Ovary (tissue), 9 donors: ENCODE results near the gene TLE4. TPM values are rescaled to one million over a fixed set of nuclear protein-coding genes. Genes with fewer than 3 reads are reported as not detected.

Experiments
- DNase-seq, 5 donors: peaks; one replicate each; pipeline ENCODE4 v3.0.0-alpha.2; 2019 to 2020
- H3K27ac ChIP-seq, 2 donors: fragments of 200-600 bp; one replicate each; pipeline versions ENCODE4 v1.5.1 to v1.8.0; 2019 to 2022
- H3K27me3 ChIP-seq: fragments of 200-600 bp; one replicate; pipeline ENCODE4 v1.8.0; 2022
- H3K36me3 ChIP-seq: fragments of 200-600 bp; sonication (generic); one replicate; pipeline ENCODE4 v1.5.1; 2019
- H3K4me1 ChIP-seq: one replicate; pipeline ENCODE4 v1.8.1; 2013; ENCODE audit warnings: mild to moderate bottlenecking, moderate library complexity; ENCODE audit not compliant: insufficient read depth
- H3K4me3 ChIP-seq: fragments of 200-600 bp; sonication (generic); one replicate; pipeline ENCODE4 v1.5.1; 2017
- H3K9me3 ChIP-seq, 2 donors: fragments of 200-600 bp in 1 of 2; sonication (generic) in 1 of 2; one replicate each; pipeline versions ENCODE4 v1.5.1 to v1.8.1; 2013 to 2019; ENCODE audit warnings: mild to moderate bottlenecking in 1 of 2, moderate library complexity in 1 of 2
- EP300 ChIP-seq: sonication (generic); formaldehyde crosslinking; IDR thresholded peaks from one replicate; pipeline ENCODE4 v1.6.1; 2017; ENCODE audit warnings: antibody characterized with exemption
- POLR2A ChIP-seq: fragments of 450-650 bp; IDR thresholded peaks from one replicate; pipeline ENCODE4 v1.6.1; 2017; ENCODE audit warnings: antibody characterized with exemption, mild to moderate bottlenecking, moderate library complexity
- WGBS, 3 donors: extraction: QIAGEN DNeasy Blood & Tissue Kit in 1 of 3; methylation state at CpG; one replicate each; pipeline versions ENCODE4 v1.1.5 to v1.1.7; 2013 to 2017; 5-methylcytosine and 5-hydroxymethylcytosine counted together
- intact Hi-C, 4 donors: fragments of 100-400 bp; cut with DNase I; formaldehyde crosslinking; loops; one replicate each; pipeline versions ENCODE4 v1.11.0 to v1.15.1; 2022 to 2023
- polyA plus RNA-seq, 2 donors: library from polyadenylated mRNA; stranded (reverse); fragments of 200-250 nt in 1 of 2; fragments of 350-450 nt in 1 of 2; fragmentation: Illumina TruSeq in 1 of 2; extraction: RNeasy Lipid Tissue Mini Kit (QIAGEN cat#74804) in 1 of 2; gene quantifications; one replicate each; pipeline ENCODE4 v1.2.3, GENCODE V29; 2013 to 2014
- total RNA-seq, 7 donors: library from RNA; depleted of rRNA in 2 of 7; stranded (reverse); fragments of >200 nt in 2 of 7; fragmentation: NEBNext Ultra II Directional in 3 of 7; extraction: Animal tissue kit (Norgen Biotek cat#: 25700) in 3 of 7; gene quantifications; one replicate each; pipeline versions ENCODE4 v1.1.0 to v1.2.4, GENCODE V29; 2016 to 2023
- TF ChIP-seq, protein P1 (sequence below), 3 donors: fragments of 450-650 bp in 2 of 3; fragments of 200-600 bp in 1 of 3; IDR thresholded peaks; one replicate each; pipeline versions ENCODE4 v1.5.1 to v1.8.0; 2016 to 2022; ENCODE audit warnings: antibody characterized with exemption in 3 of 3, mild to moderate bottlenecking in 1 of 3
- donor health status: DM: no; HTN: no; CAD: no; lungs with moderate emphysema.
- donor health status: DM: no; HTN: no; CAD: no.
- donor health status: Bipolar disorder and iron deficiency.
- donor health status: DM: yes; HTN: yes; CAD: no.
- donor health status: DM: no; HTN: no; CAD: no.
- donor health status: DM: yes; HTN: yes; CAD: no.

TLE4 gene
- total and polyA plus RNA-seq, 9 donors: 34.6 to 67.5 (median 54.6) TPM

DNA sequence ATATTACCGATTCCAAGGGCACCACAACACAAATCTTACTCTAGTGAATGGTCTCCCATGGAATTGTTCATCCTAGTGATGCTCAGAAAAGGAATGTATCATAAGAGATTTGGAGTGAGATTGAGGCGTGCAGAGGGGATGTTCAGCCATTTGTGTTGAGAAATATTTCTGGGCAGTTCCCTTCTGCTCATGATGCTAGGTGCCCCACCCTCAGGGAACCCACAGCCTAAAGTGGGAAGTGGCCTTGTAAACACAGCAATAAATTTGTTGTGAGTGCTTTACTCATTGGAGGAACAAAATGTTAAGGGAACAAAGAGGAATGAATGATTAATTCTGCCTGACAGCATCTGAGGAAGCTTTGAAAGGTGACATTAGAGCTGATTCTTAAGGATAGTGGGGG, 129.9 kb downstream of the TLE4 start:
- 91 to 97% (median 96%) methylated on average over 2 of the region's 2 CpGs for WGBS, 3 donors
- no peaks in the 10 kb centered on the region for H3K9me3 ChIP-seq
- peaks cover 5% of the 10 kb centered on the region for H3K4me1 ChIP-seq
- H3K36me3 ChIP-seq: no peaks in the 10 kb centered on the region
- H3K4me3 ChIP-seq: no peak overlapping the region
- TF ChIP-seq EP300 (no peak), POLR2A (no peak)
- intact Hi-C loops: no loop called here
- H3K27ac ChIP-seq: no peak overlapping the region
- no peak for DNase-seq
- H3K27me3 ChIP-seq: no peaks in the 10 kb centered on the region

DNA sequence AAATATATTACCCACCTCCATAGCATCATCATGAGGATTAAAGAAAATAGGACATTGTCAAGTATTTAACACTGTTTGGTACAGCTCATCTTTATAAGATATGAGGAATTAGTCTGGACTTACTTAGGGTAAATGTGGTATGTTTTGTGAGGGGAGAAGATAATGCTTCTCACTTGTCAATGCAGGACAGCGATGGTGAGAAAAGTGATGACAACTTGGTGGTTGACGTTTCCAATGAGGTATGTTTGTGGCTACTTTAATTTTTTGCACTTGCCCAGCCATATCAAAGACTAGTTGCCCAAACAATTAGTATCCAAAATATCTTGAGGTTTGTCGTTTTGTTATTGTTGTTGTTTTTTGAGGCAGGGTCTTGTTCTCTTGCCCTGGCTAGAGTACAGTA, 133.9 kb downstream of the TLE4 start:
- Histone ChIP-seq H3K9me3 (no peaks in the 10 kb centered on the region), H3K4me3 (no peak overlapping the region), H3K27ac (no peak overlapping the region), H3K27me3 (no peaks in the 10 kb centered on the region), H3K36me3 (no peaks in the 10 kb centered on the region), H3K4me1 (peaks cover 2% of the 10 kb centered on the region)
- 74 to 89% (median 81%) methylated on average over 3 of the region's 3 CpGs for WGBS, 3 donors
- TF ChIP-seq EP300 (no peak), POLR2A (no peak)
- TF ChIP-seq, protein P1, sequence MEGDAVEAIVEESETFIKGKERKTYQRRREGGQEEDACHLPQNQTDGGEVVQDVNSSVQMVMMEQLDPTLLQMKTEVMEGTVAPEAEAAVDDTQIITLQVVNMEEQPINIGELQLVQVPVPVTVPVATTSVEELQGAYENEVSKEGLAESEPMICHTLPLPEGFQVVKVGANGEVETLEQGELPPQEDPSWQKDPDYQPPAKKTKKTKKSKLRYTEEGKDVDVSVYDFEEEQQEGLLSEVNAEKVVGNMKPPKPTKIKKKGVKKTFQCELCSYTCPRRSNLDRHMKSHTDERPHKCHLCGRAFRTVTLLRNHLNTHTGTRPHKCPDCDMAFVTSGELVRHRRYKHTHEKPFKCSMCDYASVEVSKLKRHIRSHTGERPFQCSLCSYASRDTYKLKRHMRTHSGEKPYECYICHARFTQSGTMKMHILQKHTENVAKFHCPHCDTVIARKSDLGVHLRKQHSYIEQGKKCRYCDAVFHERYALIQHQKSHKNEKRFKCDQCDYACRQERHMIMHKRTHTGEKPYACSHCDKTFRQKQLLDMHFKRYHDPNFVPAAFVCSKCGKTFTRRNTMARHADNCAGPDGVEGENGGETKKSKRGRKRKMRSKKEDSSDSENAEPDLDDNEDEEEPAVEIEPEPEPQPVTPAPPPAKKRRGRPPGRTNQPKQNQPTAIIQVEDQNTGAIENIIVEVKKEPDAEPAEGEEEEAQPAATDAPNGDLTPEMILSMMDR (IDR thresholded peaks at IDR 0.05): no peak
- intact Hi-C loops: no loop called here
- no peak for DNase-seq

DNA sequence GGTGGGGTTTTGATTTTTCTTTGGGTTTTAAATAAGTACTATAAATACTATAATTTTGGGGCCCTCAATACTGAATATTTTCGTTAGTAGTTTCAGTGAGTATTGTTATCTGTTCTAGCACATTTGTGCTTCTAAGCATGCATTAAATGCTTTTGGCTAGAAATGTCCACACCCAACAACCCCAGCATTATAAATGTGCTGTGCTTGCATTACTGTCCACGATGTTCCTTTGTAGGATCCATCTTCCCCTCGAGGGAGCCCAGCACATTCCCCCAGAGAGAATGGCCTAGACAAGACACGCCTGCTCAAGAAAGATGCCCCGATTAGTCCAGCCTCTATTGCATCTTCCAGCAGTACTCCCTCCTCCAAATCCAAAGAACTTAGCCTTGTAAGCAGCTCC, 134.7 kb downstream of the TLE4 start:
- intact Hi-C loops: no loop called here
- 90 to 94% (median 93%) methylated on average over 5 of the region's 5 CpGs for WGBS, 3 donors
- no peaks in the 10 kb centered on the region for H3K4me1 ChIP-seq
- H3K9me3 ChIP-seq: no peaks in the 10 kb centered on the region
- H3K27me3 ChIP-seq: no peaks in the 10 kb centered on the region
- no peak overlapping the region for H3K27ac ChIP-seq
- no peaks in the 10 kb centered on the region for H3K36me3 ChIP-seq
- TF ChIP-seq POLR2A (no peak), EP300 (no peak)
- TF ChIP-seq, protein P1 (IDR thresholded peaks at IDR 0.05): no peak
- H3K4me3 ChIP-seq: no peak overlapping the region
- DNase-seq: no peak

DNA sequence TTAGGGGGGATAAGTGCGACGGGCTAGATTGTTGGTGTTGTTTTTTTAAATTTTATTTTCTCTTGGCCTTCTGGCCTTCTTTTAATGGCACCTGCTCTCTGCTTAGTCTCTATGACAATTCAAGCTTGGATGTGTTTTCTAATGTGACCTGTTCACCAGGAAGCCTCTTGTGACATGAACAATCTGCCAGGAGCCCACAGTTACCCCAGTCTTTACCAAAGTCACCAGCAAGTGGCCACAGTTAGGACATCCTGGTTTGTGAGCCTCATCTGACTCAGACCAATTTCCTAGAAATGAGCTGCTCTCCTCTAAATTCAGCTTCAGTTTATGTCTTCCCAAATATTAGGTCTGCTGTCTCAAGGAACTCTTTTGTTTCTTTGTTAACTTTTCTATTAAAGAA, 135.8 kb downstream of the TLE4 start:
- H3K27ac ChIP-seq: no peak overlapping the region
- no peaks in the 10 kb centered on the region for H3K4me1 ChIP-seq
- intact Hi-C loops: no loop called here
- no peak overlapping the region for H3K4me3 ChIP-seq
- no peak for DNase-seq
- no peaks in the 10 kb centered on the region for H3K9me3 ChIP-seq
- no peaks in the 10 kb centered on the region for H3K36me3 ChIP-seq
- no peaks in the 10 kb centered on the region for H3K27me3 ChIP-seq
- 92 to 96% (median 94%) methylated on average over 2 of the region's 2 CpGs for WGBS, 3 donors
- TF ChIP-seq, protein P1 (IDR thresholded peaks at IDR 0.05): no peak
- no peak for TF ChIP-seq POLR2A

DNA sequence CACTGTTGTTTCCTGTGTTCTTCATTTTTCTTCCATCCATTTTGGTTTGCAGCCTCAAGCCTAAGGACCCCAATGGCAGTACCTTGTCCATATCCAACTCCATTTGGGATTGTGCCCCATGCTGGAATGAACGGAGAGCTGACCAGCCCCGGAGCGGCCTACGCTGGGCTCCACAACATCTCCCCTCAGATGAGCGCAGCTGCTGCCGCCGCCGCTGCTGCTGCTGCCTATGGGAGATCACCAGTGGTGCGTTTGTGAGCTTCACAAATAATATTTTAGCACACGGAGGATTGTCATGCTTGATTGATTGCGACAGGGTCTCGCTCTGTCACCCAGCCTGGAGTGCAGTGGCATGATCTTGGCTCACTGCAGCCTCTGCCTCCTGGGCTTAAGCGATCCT, 136.8 kb downstream of the TLE4 start:
- intact Hi-C loops: no loop called here
- no peaks in the 10 kb centered on the region for H3K27me3 ChIP-seq
- H3K27ac ChIP-seq: no peak overlapping the region
- DNase-seq: no peak
- TF ChIP-seq EP300: no peak
- no peak for TF ChIP-seq POLR2A
- TF ChIP-seq, protein P1 (IDR thresholded peaks at IDR 0.05): no peak
- 95 to 97% (median 97%) methylated on average over 13 of the region's 13 CpGs for WGBS, 3 donors
- no peaks in the 10 kb centered on the region for H3K4me1 ChIP-seq
- no peak overlapping the region for H3K4me3 ChIP-seq
- no peaks in the 10 kb centered on the region for H3K9me3 ChIP-seq
- no peaks in the 10 kb centered on the region for H3K36me3 ChIP-seq
